ENCODE data around the gene GALNS.

DNA sequence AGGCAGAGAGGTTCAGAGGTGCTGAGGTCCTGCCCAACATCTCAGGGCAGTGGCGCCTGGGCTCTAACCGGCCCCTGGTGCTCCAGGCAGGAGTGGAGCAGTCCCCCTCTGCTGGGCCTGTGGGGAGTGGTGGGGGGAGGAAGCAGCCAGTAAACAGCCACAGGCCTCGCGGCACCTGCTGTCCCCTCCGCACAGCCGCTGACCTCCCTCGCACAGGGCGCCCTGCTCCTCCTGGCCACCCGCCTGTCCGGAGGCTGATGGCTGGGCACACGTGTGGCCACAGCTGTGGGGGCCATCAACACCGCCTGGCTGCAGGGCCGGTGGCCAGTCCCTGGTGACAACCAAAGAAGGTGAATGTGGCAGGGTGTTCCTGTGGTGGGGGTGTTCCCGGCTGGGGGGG lies 46.5 kb upstream of the GALNS start:
- TF ChIP-seq, protein P1, sequence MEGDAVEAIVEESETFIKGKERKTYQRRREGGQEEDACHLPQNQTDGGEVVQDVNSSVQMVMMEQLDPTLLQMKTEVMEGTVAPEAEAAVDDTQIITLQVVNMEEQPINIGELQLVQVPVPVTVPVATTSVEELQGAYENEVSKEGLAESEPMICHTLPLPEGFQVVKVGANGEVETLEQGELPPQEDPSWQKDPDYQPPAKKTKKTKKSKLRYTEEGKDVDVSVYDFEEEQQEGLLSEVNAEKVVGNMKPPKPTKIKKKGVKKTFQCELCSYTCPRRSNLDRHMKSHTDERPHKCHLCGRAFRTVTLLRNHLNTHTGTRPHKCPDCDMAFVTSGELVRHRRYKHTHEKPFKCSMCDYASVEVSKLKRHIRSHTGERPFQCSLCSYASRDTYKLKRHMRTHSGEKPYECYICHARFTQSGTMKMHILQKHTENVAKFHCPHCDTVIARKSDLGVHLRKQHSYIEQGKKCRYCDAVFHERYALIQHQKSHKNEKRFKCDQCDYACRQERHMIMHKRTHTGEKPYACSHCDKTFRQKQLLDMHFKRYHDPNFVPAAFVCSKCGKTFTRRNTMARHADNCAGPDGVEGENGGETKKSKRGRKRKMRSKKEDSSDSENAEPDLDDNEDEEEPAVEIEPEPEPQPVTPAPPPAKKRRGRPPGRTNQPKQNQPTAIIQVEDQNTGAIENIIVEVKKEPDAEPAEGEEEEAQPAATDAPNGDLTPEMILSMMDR (conservative IDR thresholded peaks at IDR 0.05; ENCODE audit: low read length): no peak
- TF ChIP-seq EZH2phosphoT487 (IDR thresholded peaks at IDR 0.05; ENCODE audit: borderline replicate concordance, low read depth, low read length): no peak
